Measurements from ENCODE around the gene GRK3. TPM values are rescaled to one million over a fixed set of nuclear protein-coding genes. Genes with fewer than 3 reads are reported as not detected.
"Not testable (repeated sequence)": the region's sequence is repeated elsewhere in the genome, so short reads cannot be mapped to it uniquely, and the experiment has no call there.

The GRK3 gene
- total RNA-seq, 1 donor from 2014 or later, result 6.3 TPM

DNA sequence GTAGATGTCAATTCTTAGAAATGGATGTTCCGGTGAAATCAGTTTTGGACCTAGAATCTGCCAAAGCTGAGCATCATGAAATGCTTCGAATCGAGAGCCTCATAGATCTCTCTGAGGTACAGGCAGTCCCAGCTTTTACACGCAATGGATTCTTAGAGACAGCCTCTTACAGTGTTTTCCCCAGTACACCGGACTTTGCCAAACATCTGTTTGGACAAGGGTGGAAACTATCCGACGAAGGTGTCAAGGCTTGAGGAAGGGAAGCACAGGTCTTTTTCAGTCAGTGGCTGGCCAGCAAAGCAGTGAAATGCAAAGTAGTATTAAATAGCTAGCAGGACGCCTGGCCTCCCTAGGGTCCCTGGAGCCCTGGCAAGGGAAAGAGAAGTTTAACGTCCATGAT, 4.9 kb downstream of the GRK3 start:
- peaks cover 3 to 6% (median 6%) of the 10 kb centered on the region in 3 donors for H3K27me3 ChIP-seq (ENCODE audit: control insufficient read depth in 3 of 3, insufficient read depth in 3 of 3, low read length in 3 of 3)
- no peaks in the 10 kb centered on the region for H3K9me3 ChIP-seq (ENCODE audit: control insufficient read depth in 3 of 3, low read length in 3 of 3)
- no peak overlapping the region for H3K9ac ChIP-seq (ENCODE audit: low read depth in 1 of 3, low read length in 3 of 3)
- H3K4me3 ChIP-seq (ENCODE audit: low read length in 3 of 3), result no peak overlapping the region
- H3K36me3 ChIP-seq (ENCODE audit: control insufficient read depth in 3 of 3, insufficient read depth in 3 of 3, low read length in 3 of 3), result no peaks in the 10 kb centered on the region
- H3K4me1 ChIP-seq (ENCODE audit: control insufficient read depth in 3 of 3, insufficient read depth in 3 of 3, low read length in 3 of 3), result peaks cover 5 to 9% (median 6%) of the 10 kb centered on the region in 3 donors
- no peak overlapping the region for H3K27ac ChIP-seq (ENCODE audit: low read depth, low read length)

DNA sequence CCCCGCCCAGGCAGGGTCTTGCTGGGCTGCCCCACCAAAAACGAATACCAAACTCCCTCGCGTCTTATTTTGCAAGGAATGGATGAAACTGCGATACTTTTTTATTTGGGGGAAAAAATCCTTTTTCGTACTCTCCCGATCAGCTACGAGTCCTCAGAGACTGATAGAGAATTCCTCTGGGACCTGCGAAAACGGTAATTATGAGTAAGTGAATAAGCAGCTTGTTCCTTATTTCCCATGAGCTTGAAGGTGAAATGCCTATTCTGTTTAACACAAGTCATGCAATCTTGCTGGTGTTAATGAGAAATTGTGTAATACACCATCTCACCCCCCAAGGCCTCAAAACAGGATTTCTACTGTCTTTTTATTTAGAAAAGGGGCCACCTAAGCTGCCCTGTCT, 5.5 kb downstream of the GRK3 start:
- Histone ChIP-seq H3K27me3 (ENCODE audit: control insufficient read depth in 3 of 3, insufficient read depth in 3 of 3, low read length in 3 of 3) (peaks cover 3 to 6% (median 6%) of the 10 kb centered on the region in 3 donors), H3K9me3 (ENCODE audit: control insufficient read depth in 3 of 3, low read length in 3 of 3) (no peaks in the 10 kb centered on the region), H3K9ac (ENCODE audit: low read depth in 1 of 3, low read length in 3 of 3) (no peak overlapping the region), H3K4me1 (ENCODE audit: control insufficient read depth in 3 of 3, insufficient read depth in 3 of 3, low read length in 3 of 3) (peaks cover 5 to 7% (median 5%) of the 10 kb centered on the region in 3 donors), H3K27ac (ENCODE audit: low read depth, low read length) (no peak overlapping the region), H3K4me3 (ENCODE audit: low read length in 3 of 3) (no peak overlapping the region), H3K36me3 (ENCODE audit: control insufficient read depth in 3 of 3, insufficient read depth in 3 of 3, low read length in 3 of 3) (no peaks in the 10 kb centered on the region)

DNA sequence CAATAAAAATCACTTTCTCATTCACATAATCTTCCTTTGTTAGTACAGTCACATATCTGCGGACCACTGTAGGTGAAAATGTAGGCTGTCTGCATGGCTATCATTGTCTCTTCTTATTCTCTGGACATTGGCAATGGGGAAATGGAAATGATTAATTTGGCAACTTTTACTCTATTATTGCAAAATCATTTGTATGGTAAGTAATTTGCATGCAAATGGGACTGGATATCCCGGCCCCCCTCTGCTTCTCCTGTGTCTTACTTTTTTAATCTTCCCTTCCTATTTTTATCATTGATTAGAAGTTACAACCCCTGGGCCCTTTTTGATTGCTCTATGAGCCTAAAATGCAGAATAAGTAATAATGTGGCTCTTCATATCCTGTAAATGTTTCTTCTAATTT, 6.0 kb downstream of the GRK3 start:
- H3K9ac ChIP-seq (ENCODE audit: low read depth in 1 of 3, low read length in 3 of 3), result no peak overlapping the region
- peaks cover 3 to 6% (median 5%) of the 10 kb centered on the region in 3 donors for H3K27me3 ChIP-seq (ENCODE audit: control insufficient read depth in 3 of 3, insufficient read depth in 3 of 3, low read length in 3 of 3)
- no peaks in the 10 kb centered on the region for H3K36me3 ChIP-seq (ENCODE audit: control insufficient read depth in 3 of 3, insufficient read depth in 3 of 3, low read length in 3 of 3)
- no peaks in the 10 kb centered on the region for H3K9me3 ChIP-seq (ENCODE audit: control insufficient read depth in 3 of 3, low read length in 3 of 3)
- H3K4me3 ChIP-seq (ENCODE audit: low read length in 3 of 3), result no peak overlapping the region
- peaks cover under 1 to 2% (median under 1%) of the 10 kb centered on the region in 3 donors for H3K4me1 ChIP-seq (ENCODE audit: control insufficient read depth in 3 of 3, insufficient read depth in 3 of 3, low read length in 3 of 3)
- H3K27ac ChIP-seq (ENCODE audit: low read depth, low read length), result no peak overlapping the region

DNA sequence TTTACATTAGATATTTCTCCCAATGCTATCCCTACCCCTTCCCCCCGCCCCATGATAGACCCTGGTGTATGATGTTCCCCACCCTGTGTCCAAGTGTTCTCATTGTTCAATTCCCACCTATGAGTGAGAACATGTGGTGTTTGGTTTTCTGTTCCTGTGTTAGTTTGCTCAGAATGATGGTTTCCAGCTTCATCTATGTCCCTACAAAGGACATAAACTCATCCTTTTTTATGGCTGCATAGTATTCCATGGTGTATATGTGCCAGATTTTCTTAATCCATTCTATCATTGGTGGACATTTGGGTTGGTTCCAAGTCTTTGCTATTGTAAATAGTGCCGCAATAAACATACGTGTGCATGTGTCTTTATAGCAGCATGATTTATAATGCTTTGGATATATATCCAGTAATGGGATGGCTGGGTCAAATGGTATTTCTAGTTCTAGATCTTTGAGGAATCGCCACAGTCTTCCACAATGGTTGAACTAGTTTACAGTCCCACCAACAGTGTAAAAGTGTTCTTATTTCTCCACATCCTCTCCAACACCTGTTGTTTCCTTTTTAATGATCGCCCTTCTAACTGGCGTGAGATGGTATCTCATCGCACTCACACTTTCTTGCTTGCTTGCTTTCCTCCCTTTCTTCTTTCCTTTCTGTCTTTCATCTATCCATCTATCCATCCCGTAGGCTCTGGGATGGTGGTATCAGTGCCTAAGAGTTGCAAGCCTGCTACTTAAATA, 7.7 kb downstream of the GRK3 start:
- not testable (repeated sequence) for H3K4me1 ChIP-seq (ENCODE audit: control insufficient read depth in 3 of 3, insufficient read depth in 3 of 3, low read length in 3 of 3); H3K9me3 ChIP-seq (ENCODE audit: control insufficient read depth in 3 of 3, low read length in 3 of 3); H3K4me3 ChIP-seq (ENCODE audit: low read length in 3 of 3); H3K27ac ChIP-seq (ENCODE audit: low read depth, low read length); H3K9ac ChIP-seq (ENCODE audit: low read depth in 1 of 3, low read length in 3 of 3); H3K27me3 ChIP-seq (ENCODE audit: control insufficient read depth in 3 of 3, insufficient read depth in 3 of 3, low read length in 3 of 3); H3K36me3 ChIP-seq (ENCODE audit: control insufficient read depth in 3 of 3, insufficient read depth in 3 of 3, low read length in 3 of 3)

DNA sequence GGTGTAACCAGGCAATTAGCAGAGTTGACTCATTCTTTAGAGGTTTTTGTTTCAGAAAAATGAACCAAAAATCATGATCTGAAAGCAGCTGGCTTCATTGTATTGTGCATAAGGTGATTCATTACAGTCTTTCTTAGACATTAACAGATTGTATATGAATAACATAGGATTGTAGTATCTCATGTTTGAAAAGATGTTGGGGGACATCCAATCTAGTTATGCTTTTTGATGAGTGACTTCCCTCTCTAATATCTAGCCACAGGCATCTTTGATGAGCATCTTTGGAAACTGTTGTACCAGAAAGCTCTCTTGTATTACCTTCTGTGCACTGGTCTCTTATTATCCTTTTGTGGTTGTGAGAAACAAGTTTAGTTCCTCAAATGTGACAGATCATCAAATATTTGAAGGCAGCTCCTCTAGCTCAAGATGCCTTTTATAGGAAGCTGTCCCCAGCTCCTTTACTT, 8.3 kb downstream of the GRK3 start:
- Histone ChIP-seq H3K27me3 (ENCODE audit: control insufficient read depth in 3 of 3, insufficient read depth in 3 of 3, low read length in 3 of 3) (peaks cover 0 to 6% (median 4%) of the 10 kb centered on the region in 3 donors), H3K4me1 (ENCODE audit: control insufficient read depth in 3 of 3, insufficient read depth in 3 of 3, low read length in 3 of 3) (no peaks in the 10 kb centered on the region), H3K36me3 (ENCODE audit: control insufficient read depth in 3 of 3, insufficient read depth in 3 of 3, low read length in 3 of 3) (no peaks in the 10 kb centered on the region), H3K27ac (ENCODE audit: low read depth, low read length) (no peak overlapping the region), H3K9ac (ENCODE audit: low read depth in 1 of 3, low read length in 3 of 3) (no peak overlapping the region), H3K9me3 (ENCODE audit: control insufficient read depth in 3 of 3, low read length in 3 of 3) (no peaks in the 10 kb centered on the region), H3K4me3 (ENCODE audit: low read length in 3 of 3) (no peak overlapping the region)

DNA sequence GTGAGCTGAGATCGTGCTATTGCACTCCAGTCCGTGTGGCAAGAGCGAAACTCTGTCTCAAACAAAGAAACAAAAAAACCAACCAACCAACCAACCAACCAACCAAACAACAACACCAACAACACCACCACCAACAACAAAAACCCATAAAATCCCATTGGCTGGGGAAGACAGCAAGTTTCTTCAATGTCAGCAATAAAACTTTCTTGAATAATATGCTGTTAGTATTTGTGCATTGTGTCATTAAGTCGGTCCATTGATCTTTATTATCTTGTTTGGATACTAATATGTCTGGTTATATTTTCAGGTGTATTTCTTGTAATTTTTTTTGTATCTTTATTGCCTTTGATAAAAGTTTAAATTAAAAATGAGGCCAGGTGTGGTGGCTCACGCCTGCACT, 9.4 kb downstream of the GRK3 start:
- H3K4me1 ChIP-seq (ENCODE audit: control insufficient read depth in 3 of 3, insufficient read depth in 3 of 3, low read length in 3 of 3), result no peaks in the 10 kb centered on the region
- H3K36me3 ChIP-seq (ENCODE audit: control insufficient read depth in 3 of 3, insufficient read depth in 3 of 3, low read length in 3 of 3), result no peaks in the 10 kb centered on the region
- H3K27ac ChIP-seq (ENCODE audit: low read depth, low read length), result no peak overlapping the region
- H3K4me3 ChIP-seq (ENCODE audit: low read length in 3 of 3), result no peak overlapping the region
- no peaks in the 10 kb centered on the region for H3K9me3 ChIP-seq (ENCODE audit: control insufficient read depth in 3 of 3, low read length in 3 of 3)
- H3K9ac ChIP-seq (ENCODE audit: low read depth in 1 of 3, low read length in 3 of 3), result no peak overlapping the region
- H3K27me3 ChIP-seq (ENCODE audit: control insufficient read depth in 3 of 3, insufficient read depth in 3 of 3, low read length in 3 of 3), result peaks cover 0 to 6% (median 4%) of the 10 kb centered on the region in 3 donors

DNA sequence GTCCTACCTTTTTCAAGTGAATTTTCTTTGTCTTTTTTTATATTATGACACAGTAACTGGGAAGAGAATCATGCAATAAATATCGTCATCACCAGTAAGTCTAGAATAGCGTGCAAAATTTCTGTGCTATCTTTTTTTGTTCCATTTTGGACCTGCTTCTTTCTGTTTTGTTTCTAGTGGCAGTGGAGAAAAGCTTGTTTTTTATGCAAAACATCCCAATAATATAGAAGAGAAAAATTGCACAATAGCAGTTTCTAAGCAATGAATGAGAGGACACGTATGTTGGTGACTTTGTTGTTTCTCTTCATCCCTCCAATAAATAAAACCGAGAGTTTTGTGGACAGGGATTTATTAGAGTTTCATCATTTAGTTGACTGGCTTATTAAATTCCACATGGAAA, 10.3 kb downstream of the GRK3 start:
- H3K9ac ChIP-seq (ENCODE audit: low read depth in 1 of 3, low read length in 3 of 3), result no peak overlapping the region
- H3K27ac ChIP-seq (ENCODE audit: low read depth, low read length), result no peak overlapping the region
- H3K4me3 ChIP-seq (ENCODE audit: low read length in 3 of 3), result no peak overlapping the region
- no peaks in the 10 kb centered on the region for H3K36me3 ChIP-seq (ENCODE audit: control insufficient read depth in 3 of 3, insufficient read depth in 3 of 3, low read length in 3 of 3)
- no peaks in the 10 kb centered on the region for H3K9me3 ChIP-seq (ENCODE audit: control insufficient read depth in 3 of 3, low read length in 3 of 3)
- H3K4me1 ChIP-seq (ENCODE audit: control insufficient read depth in 3 of 3, insufficient read depth in 3 of 3, low read length in 3 of 3), result no peaks in the 10 kb centered on the region
- peaks cover 0 to under 1% (median 0%) of the 10 kb centered on the region in 3 donors for H3K27me3 ChIP-seq (ENCODE audit: control insufficient read depth in 3 of 3, insufficient read depth in 3 of 3, low read length in 3 of 3)

DNA sequence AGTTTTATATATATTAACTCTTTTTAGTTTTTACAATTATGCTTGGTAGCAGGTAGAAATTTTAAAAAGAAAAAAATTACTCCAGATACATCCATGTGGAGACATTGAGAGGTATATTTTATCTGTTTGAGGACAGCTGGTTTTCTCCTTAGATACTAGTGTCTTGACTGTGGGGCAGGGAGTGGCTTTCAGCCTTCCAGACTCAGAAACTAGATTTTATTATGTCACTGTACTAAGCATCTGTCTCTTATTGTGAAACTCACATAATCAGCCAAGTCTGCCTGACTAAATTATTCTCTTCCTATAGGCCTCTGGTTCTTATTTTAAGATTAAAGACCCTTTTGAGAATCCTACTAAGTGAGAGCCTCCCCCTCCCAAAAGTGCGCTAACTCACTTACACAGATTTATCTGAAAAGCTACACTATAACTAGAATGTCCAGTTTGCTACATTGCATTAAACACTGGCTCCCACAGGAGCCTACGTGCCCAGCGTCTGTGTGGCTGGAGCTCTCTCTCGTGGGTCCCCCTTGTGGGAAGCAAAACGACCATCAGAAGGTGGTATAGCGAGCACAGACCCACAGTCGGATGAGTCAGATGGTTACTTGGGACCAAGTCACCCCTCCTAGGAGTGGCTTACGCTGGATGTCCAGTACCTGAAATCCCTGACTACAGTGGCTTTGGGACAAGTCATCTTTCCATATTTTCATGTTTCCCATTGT, 11.4 kb downstream of the GRK3 start:
- not testable (repeated sequence) for H3K9me3 ChIP-seq (ENCODE audit: control insufficient read depth in 3 of 3, low read length in 3 of 3); H3K4me3 ChIP-seq (ENCODE audit: low read length in 3 of 3); H3K27me3 ChIP-seq (ENCODE audit: control insufficient read depth in 3 of 3, insufficient read depth in 3 of 3, low read length in 3 of 3); H3K36me3 ChIP-seq (ENCODE audit: control insufficient read depth in 3 of 3, insufficient read depth in 3 of 3, low read length in 3 of 3); H3K4me1 ChIP-seq (ENCODE audit: control insufficient read depth in 3 of 3, insufficient read depth in 3 of 3, low read length in 3 of 3); H3K27ac ChIP-seq (ENCODE audit: low read depth, low read length); H3K9ac ChIP-seq (ENCODE audit: low read depth in 1 of 3, low read length in 3 of 3)

DNA sequence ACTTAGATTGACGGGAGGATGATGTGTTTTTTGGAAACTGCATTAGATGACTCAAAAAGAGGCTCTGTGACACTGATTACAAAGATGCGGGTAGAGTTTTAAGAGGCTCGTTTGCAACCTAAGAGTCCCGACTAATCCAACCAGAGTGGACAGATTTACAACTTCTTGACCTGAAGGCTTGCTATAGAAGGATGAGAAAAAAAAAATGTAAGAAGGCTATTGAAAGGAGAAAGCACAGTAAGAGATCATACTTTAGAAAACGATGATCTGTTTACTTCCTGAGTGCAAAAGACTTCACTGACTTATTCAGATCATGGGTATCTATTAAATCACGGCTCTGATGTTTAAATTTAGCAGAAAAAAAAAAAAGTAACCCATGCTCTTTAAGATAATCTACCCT, 17.0 kb downstream of the GRK3 start:
- not testable (repeated sequence) for H3K27me3 ChIP-seq (ENCODE audit: control insufficient read depth in 3 of 3, insufficient read depth in 3 of 3, low read length in 3 of 3); H3K9ac ChIP-seq (ENCODE audit: low read depth in 1 of 3, low read length in 3 of 3)

DNA sequence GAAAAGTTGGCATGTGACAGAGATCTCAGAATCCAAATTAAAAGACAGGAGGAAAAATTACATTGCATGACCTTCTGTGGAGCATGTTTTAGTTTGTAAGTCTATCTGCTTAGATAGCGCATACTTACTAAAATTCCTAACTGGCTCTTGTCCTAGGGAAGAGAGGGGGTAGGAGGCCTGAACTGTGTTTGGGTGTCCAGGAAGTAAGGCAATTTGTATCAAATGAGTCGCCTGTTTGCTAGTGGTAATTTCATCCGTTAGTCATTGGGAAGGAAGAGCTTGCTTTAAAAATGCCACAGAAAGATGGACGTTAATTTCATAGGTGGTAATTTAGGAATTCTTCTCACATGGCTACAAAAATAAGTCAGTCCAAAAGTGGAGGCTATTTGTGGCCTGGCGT, 18.5 kb downstream of the GRK3 start:
- Histone ChIP-seq H3K9me3 (ENCODE audit: control insufficient read depth in 3 of 3, low read length in 3 of 3) (no peaks in the 10 kb centered on the region), H3K4me3 (ENCODE audit: low read length in 3 of 3) (no peak overlapping the region), H3K36me3 (ENCODE audit: control insufficient read depth in 3 of 3, insufficient read depth in 3 of 3, low read length in 3 of 3) (no peaks in the 10 kb centered on the region), H3K27ac (ENCODE audit: low read depth, low read length) (no peak overlapping the region), H3K27me3 (ENCODE audit: control insufficient read depth in 3 of 3, insufficient read depth in 3 of 3, low read length in 3 of 3) (no peaks in the 10 kb centered on the region), H3K9ac (ENCODE audit: low read depth in 1 of 3, low read length in 3 of 3) (no peak overlapping the region), H3K4me1 (ENCODE audit: control insufficient read depth in 3 of 3, insufficient read depth in 3 of 3, low read length in 3 of 3) (no peaks in the 10 kb centered on the region)

More for the DNA sequence above, 17.0 kb downstream of the GRK3 start:
- H3K4me1 ChIP-seq (ENCODE audit: control insufficient read depth in 3 of 3, insufficient read depth in 3 of 3, low read length in 3 of 3); H3K27ac ChIP-seq (ENCODE audit: low read depth, low read length); H3K36me3 ChIP-seq (ENCODE audit: control insufficient read depth in 3 of 3, insufficient read depth in 3 of 3, low read length in 3 of 3); H3K9me3 ChIP-seq (ENCODE audit: control insufficient read depth in 3 of 3, low read length in 3 of 3); H3K4me3 ChIP-seq (ENCODE audit: low read length in 3 of 3): not testable (repeated sequence)
